ENCODE results near the gene PLLP. TPM values are rescaled to one million over a fixed set of nuclear protein-coding genes. Genes with fewer than 3 reads are reported as not detected.

PLLP gene
- total and polyA plus RNA-seq, 2 experiments from 2014 or later = 1.3 to 6.1 TPM

GRCh38 chr16:57258910-57259475 is 25.5 kb downstream of the PLLP start (continued):
- TF ChIP-seq, protein P1, sequence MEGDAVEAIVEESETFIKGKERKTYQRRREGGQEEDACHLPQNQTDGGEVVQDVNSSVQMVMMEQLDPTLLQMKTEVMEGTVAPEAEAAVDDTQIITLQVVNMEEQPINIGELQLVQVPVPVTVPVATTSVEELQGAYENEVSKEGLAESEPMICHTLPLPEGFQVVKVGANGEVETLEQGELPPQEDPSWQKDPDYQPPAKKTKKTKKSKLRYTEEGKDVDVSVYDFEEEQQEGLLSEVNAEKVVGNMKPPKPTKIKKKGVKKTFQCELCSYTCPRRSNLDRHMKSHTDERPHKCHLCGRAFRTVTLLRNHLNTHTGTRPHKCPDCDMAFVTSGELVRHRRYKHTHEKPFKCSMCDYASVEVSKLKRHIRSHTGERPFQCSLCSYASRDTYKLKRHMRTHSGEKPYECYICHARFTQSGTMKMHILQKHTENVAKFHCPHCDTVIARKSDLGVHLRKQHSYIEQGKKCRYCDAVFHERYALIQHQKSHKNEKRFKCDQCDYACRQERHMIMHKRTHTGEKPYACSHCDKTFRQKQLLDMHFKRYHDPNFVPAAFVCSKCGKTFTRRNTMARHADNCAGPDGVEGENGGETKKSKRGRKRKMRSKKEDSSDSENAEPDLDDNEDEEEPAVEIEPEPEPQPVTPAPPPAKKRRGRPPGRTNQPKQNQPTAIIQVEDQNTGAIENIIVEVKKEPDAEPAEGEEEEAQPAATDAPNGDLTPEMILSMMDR (conservative IDR thresholded peaks at IDR 0.05; ENCODE audit: low read depth in 2 of 2) = no peak
- no peak for TF ChIP-seq NANOG (IDR thresholded peaks at IDR 0.05; ENCODE audit: borderline replicate concordance)

DNA sequence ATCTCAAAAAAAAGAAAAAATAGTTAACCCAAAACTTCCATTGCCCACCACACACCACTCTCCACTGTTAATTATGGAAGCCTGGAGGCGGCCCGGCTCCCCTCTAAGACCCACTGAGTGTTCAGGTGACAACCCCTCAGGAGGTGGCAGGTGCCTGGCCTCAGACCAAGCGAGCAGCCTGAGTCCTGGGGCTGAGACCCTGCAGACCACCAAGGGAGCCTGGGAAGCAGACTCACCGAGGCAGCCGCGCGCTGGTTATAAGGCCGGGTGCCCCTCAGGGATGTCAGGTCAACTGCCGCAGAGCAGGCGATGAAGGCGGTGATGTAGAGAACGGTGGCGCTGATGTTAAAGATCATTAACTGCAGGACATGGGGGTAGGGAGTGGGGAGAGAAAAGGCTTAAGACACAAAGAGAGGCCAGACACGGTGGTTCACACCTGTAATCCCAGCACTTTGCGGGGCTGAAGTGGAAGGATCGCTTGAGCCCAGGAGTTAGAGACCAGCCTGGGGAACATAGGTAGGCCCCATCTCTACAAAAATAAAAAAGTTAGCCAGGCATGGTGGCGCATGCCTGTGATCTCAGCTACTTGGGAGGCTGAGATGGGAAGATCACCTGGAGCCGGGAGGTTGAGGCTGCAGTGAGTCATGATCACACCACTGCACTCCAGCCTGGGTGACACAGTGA is 26.1 kb downstream of the PLLP start:
- no peaks in the 10 kb centered on the region for H4K20me1 ChIP-seq (replicated peaks; ENCODE audit: insufficient read depth)
- H3K36me3 ChIP-seq (ENCODE audit: insufficient read depth) = no peaks in the 10 kb centered on the region
- H3K27ac ChIP-seq (ENCODE audit: low read depth) = no peak overlapping the region
- DNase-seq (ENCODE audit: low spot score) (no peak), ATAC-seq (no peak)
- no peak overlapping the region for H3K4me2 ChIP-seq
- peaks cover 13% of the 10 kb centered on the region for H3K4me1 Mint-ChIP-seq
- no peak overlapping the region for H3K4me3 ChIP-seq
- H3K27me3 Mint-ChIP-seq (ENCODE audit: insufficient read depth, low read depth, poor library complexity) = peaks cover 6% of the 10 kb centered on the region
- no peaks in the 10 kb centered on the region for H3K36me3 Mint-ChIP-seq (ENCODE audit: low read depth)
- H3F3A ChIP-seq (replicated peaks; ENCODE audit: low read depth) = no peaks in the 10 kb centered on the region
- no peaks in the 10 kb centered on the region for H3K79me2 ChIP-seq (replicated peaks; ENCODE audit: insufficient read depth)
- H3K4me3 Mint-ChIP-seq = no peak overlapping the region
- no peak overlapping the region for H3K27ac Mint-ChIP-seq
- no peak overlapping the region for H2AFZ ChIP-seq
- H3K9me3 Mint-ChIP-seq = no peaks in the 10 kb centered on the region
- H3K4me1 ChIP-seq (ENCODE audit: insufficient read depth) = peaks cover 7% of the 10 kb centered on the region
- no peaks in the 10 kb centered on the region for H3K9me2 ChIP-seq (ENCODE audit: insufficient read depth)
- H3K27me3 ChIP-seq (ENCODE audit: insufficient read depth) = no peaks in the 10 kb centered on the region
- TF ChIP-seq, protein P2, sequence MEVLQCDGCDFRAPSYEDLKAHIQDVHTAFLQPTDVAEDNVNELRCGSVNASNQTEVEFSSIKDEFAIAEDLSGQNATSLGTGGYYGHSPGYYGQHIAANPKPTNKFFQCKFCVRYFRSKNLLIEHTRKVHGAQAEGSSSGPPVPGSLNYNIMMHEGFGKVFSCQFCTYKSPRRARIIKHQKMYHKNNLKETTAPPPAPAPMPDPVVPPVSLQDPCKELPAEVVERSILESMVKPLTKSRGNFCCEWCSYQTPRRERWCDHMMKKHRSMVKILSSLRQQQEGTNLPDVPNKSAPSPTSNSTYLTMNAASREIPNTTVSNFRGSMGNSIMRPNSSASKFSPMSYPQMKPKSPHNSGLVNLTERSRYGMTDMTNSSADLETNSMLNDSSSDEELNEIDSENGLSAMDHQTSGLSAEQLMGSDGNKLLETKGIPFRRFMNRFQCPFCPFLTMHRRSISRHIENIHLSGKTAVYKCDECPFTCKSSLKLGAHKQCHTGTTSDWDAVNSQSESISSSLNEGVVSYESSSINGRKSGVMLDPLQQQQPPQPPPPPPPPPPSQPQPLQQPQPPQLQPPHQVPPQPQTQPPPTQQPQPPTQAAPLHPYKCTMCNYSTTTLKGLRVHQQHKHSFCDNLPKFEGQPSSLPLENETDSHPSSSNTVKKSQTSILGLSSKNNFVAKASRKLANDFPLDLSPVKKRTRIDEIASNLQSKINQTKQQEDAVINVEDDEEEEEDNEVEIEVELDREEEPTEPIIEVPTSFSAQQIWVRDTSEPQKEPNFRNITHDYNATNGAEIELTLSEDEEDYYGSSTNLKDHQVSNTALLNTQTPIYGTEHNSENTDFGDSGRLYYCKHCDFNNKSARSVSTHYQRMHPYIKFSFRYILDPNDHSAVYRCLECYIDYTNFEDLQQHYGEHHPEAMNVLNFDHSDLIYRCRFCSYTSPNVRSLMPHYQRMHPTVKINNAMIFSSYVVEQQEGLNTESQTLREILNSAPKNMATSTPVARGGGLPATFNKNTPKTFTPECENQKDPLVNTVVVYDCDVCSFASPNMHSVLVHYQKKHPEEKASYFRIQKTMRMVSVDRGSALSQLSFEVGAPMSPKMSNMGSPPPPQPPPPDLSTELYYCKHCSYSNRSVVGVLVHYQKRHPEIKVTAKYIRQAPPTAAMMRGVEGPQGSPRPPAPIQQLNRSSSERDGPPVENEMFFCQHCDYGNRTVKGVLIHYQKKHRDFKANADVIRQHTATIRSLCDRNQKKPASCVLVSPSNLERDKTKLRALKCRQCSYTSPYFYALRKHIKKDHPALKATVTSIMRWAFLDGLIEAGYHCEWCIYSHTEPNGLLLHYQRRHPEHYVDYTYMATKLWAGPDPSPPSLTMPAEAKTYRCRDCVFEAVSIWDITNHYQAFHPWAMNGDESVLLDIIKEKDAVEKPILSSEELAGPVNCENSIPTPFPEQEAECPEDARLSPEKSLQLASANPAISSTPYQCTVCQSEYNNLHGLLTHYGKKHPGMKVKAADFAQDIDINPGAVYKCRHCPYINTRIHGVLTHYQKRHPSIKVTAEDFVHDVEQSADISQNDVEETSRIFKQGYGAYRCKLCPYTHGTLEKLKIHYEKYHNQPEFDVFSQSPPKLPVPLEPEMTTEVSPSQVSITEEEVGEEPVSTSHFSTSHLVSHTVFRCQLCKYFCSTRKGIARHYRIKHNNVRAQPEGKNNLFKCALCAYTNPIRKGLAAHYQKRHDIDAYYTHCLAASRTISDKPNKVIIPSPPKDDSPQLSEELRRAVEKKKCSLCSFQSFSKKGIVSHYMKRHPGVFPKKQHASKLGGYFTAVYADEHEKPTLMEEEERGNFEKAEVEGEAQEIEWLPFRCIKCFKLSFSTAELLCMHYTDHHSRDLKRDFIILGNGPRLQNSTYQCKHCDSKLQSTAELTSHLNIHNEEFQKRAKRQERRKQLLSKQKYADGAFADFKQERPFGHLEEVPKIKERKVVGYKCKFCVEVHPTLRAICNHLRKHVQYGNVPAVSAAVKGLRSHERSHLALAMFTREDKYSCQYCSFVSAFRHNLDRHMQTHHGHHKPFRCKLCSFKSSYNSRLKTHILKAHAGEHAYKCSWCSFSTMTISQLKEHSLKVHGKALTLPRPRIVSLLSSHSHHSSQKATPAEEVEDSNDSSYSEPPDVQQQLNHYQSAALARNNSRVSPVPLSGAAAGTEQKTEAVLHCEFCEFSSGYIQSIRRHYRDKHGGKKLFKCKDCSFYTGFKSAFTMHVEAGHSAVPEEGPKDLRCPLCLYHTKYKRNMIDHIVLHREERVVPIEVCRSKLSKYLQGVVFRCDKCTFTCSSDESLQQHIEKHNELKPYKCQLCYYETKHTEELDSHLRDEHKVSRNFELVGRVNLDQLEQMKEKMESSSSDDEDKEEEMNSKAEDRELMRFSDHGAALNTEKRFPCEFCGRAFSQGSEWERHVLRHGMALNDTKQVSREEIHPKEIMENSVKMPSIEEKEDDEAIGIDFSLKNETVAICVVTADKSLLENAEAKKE (CRISPR knock-in tag; IDR thresholded peaks at IDR 0.05) = no peak
- TF ChIP-seq EZH2 (IDR thresholded peaks at IDR 0.05; ENCODE audit: low read depth, unreplicated experiment) = no peak
- no peak for TF ChIP-seq NANOG (IDR thresholded peaks at IDR 0.05; ENCODE audit: borderline replicate concordance)
- TF ChIP-seq POLR2AphosphoS5 (IDR thresholded peaks at IDR 0.05; ENCODE audit: low read depth) = no peak
- TF ChIP-seq, protein P3, sequence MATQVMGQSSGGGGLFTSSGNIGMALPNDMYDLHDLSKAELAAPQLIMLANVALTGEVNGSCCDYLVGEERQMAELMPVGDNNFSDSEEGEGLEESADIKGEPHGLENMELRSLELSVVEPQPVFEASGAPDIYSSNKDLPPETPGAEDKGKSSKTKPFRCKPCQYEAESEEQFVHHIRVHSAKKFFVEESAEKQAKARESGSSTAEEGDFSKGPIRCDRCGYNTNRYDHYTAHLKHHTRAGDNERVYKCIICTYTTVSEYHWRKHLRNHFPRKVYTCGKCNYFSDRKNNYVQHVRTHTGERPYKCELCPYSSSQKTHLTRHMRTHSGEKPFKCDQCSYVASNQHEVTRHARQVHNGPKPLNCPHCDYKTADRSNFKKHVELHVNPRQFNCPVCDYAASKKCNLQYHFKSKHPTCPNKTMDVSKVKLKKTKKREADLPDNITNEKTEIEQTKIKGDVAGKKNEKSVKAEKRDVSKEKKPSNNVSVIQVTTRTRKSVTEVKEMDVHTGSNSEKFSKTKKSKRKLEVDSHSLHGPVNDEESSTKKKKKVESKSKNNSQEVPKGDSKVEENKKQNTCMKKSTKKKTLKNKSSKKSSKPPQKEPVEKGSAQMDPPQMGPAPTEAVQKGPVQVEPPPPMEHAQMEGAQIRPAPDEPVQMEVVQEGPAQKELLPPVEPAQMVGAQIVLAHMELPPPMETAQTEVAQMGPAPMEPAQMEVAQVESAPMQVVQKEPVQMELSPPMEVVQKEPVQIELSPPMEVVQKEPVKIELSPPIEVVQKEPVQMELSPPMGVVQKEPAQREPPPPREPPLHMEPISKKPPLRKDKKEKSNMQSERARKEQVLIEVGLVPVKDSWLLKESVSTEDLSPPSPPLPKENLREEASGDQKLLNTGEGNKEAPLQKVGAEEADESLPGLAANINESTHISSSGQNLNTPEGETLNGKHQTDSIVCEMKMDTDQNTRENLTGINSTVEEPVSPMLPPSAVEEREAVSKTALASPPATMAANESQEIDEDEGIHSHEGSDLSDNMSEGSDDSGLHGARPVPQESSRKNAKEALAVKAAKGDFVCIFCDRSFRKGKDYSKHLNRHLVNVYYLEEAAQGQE (IDR thresholded peaks at IDR 0.05; ENCODE audit: unreplicated experiment) = no peak
- no peak for TF ChIP-seq ZNF331 (CRISPR knock-in tag; IDR thresholded peaks at IDR 0.05; ENCODE audit: low read depth)
- TF ChIP-seq CREB1 (CRISPR knock-in tag; IDR thresholded peaks at IDR 0.05; ENCODE audit: low read depth) = no peak
- TF ChIP-seq, protein P4, sequence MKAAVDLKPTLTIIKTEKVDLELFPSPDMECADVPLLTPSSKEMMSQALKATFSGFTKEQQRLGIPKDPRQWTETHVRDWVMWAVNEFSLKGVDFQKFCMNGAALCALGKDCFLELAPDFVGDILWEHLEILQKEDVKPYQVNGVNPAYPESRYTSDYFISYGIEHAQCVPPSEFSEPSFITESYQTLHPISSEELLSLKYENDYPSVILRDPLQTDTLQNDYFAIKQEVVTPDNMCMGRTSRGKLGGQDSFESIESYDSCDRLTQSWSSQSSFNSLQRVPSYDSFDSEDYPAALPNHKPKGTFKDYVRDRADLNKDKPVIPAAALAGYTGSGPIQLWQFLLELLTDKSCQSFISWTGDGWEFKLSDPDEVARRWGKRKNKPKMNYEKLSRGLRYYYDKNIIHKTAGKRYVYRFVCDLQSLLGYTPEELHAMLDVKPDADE (IDR thresholded peaks at IDR 0.05) = no peak
- TF ChIP-seq EZH2phosphoT487 (IDR thresholded peaks at IDR 0.05; ENCODE audit: unreplicated experiment) = no peak

All from GM23338 (cell line).